Measurements from ENCODE around the gene CLCN1. TPM values are rescaled to one million over a fixed set of nuclear protein-coding genes. Genes with fewer than 3 reads are reported as not detected.

CLCN1 gene
- total RNA-seq, 3 donors from 2014 or later (not counting 1 experiment from before 2014, with no cell fraction given): 0.16 to 0.19 TPM; not detected in 1

DNA sequence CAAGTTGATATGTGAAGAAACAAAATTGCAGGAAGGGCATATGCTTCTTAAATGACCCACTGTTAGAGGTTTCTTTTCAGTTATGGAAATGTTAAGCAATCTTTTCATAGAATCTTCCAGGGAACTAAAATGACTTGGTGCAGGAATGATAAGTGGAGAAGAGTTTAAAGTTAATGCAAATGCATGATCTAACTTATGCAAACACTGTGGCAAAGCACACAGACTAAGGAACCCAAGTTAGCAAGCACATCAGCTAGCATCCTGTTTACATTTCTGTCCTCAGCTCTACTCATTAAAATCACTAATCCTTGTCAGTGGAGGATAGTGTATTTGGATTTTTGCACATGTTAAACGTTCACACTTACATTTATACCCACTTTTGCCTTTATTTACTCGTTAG is 9.3 kb downstream of the CLCN1 start:
- no peaks in the 10 kb centered on the region for H3K4me1 ChIP-seq (ENCODE audit: control insufficient read depth, insufficient read depth, low read length)
- no peaks in the 10 kb centered on the region for H3K27me3 ChIP-seq (ENCODE audit: control insufficient read depth, insufficient read depth, low read length)
- TF ChIP-seq, protein P1, sequence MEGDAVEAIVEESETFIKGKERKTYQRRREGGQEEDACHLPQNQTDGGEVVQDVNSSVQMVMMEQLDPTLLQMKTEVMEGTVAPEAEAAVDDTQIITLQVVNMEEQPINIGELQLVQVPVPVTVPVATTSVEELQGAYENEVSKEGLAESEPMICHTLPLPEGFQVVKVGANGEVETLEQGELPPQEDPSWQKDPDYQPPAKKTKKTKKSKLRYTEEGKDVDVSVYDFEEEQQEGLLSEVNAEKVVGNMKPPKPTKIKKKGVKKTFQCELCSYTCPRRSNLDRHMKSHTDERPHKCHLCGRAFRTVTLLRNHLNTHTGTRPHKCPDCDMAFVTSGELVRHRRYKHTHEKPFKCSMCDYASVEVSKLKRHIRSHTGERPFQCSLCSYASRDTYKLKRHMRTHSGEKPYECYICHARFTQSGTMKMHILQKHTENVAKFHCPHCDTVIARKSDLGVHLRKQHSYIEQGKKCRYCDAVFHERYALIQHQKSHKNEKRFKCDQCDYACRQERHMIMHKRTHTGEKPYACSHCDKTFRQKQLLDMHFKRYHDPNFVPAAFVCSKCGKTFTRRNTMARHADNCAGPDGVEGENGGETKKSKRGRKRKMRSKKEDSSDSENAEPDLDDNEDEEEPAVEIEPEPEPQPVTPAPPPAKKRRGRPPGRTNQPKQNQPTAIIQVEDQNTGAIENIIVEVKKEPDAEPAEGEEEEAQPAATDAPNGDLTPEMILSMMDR (IDR thresholded peaks at IDR 0.05): no peak
- no peaks in the 10 kb centered on the region for H3K9me3 ChIP-seq (ENCODE audit: control insufficient read depth, insufficient read depth, low read length)
- Mint-ChIP-seq H3K9me3 (no peaks in the 10 kb centered on the region), H3K36me3 (no peaks in the 10 kb centered on the region), H3K27me3 (ENCODE audit: low read depth in 2 of 2) (no peaks in the 10 kb centered on the region), H3K4me3 (no peak overlapping the region), H3K4me1 (peaks cover 17 to 23% of the 10 kb centered on the region in 2 donors), H3K27ac (peak overlapping the region; percentile 55 to 71)
- H3K36me3 ChIP-seq (ENCODE audit: control insufficient read depth, insufficient read depth, low read length): no peaks in the 10 kb centered on the region
- H3K27ac ChIP-seq (ENCODE audit: low read length): no peak overlapping the region
- ATAC-seq (peak in 1 of 3 donors; percentile 40), DNase-seq (no peak)
- WGBS (ENCODE audit: insufficient coverage): no CpG with 5 or more reads among the region's 2 CpGs
- intact Hi-C loops (cut with micrococcal nuclease): no loop called here
- H3K4me3 ChIP-seq (ENCODE audit: low read length): no peak overlapping the region

DNA sequence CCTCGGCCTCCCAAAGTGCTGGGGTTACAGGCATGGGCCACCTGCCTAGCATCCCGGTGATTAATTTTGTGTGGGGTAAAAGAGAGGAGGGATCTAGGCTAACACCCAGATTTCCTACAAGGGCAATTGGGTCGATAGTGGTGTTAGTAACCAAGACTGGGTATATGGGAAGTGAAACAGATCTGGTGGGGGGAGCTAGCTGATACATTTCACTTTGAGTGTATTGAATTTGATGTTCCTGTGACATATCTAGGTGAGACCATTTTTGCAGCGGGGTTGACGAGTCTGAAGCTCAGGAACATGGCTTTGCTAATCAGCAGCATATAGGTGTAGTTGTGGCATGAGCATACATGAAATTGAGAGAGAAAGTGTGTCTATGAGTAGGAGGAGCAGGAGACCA is 12.0 kb downstream of the CLCN1 start:
- H3K27me3 ChIP-seq (ENCODE audit: control insufficient read depth, insufficient read depth, low read length): no peaks in the 10 kb centered on the region
- WGBS (ENCODE audit: insufficient coverage): 74% methylated on average over 5 of the region's 5 CpGs
- H3K36me3 Mint-ChIP-seq: no peaks in the 10 kb centered on the region
- H3K9me3 ChIP-seq (ENCODE audit: control insufficient read depth, insufficient read depth, low read length): no peaks in the 10 kb centered on the region
- DNase-seq (no peak), ATAC-seq (no peak)
- H3K36me3 ChIP-seq (ENCODE audit: control insufficient read depth, insufficient read depth, low read length): no peaks in the 10 kb centered on the region
- TF ChIP-seq, protein P1 (IDR thresholded peaks at IDR 0.05): no peak
- H3K27ac ChIP-seq (ENCODE audit: low read length): no peak overlapping the region
- peaks cover 0 to 3% of the 10 kb centered on the region in 2 donors for H3K27me3 Mint-ChIP-seq (ENCODE audit: low read depth in 2 of 2)
- H3K4me3 ChIP-seq (ENCODE audit: low read length): no peak overlapping the region
- peaks cover 17 to 23% of the 10 kb centered on the region in 2 donors for H3K4me1 Mint-ChIP-seq
- H3K27ac Mint-ChIP-seq: no peak overlapping the region
- no peaks in the 10 kb centered on the region for H3K9me3 Mint-ChIP-seq
- no peak overlapping the region for H3K4me3 Mint-ChIP-seq
- H3K4me1 ChIP-seq (ENCODE audit: control insufficient read depth, insufficient read depth, low read length): no peaks in the 10 kb centered on the region
- intact Hi-C loops (cut with micrococcal nuclease): no loop called here

DNA sequence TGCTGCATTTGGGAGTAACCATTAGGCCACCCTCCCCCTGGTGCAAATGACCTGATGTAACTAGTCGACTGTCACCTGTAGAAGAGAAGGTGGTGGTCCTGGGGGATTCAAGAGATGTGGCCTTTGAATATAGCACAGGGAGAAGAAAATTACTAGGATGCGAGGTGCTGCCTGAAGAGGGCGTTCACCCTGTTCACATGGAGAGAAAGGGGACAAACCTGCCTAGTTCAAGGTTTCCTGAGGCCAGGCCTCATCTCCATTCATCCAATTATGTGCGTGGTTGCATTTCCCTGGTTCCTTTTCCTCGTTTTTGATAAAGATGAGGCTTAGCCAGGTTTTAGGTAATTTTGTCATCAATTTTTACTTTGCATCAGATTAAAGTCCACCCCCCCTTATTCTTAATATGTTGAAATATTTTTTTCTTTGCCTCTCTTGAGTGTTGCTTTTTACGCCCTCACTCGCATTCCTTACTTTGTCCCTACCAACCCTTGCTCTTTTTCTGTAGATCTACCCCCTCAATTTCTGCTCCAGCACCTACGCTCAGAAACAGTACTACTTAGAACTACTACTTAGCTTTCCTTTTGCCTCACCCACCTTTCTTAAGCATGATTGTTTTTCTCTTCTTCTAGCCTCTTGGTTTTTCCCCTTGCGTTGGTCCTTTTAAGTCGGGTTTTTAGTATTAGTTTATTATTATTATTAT is 13.7 kb downstream of the CLCN1 start:
- Mint-ChIP-seq H3K36me3 (no peaks in the 10 kb centered on the region), H3K4me3 (no peak overlapping the region), H3K4me1 (peaks cover 12 to 16% of the 10 kb centered on the region in 2 donors), H3K9me3 (no peaks in the 10 kb centered on the region), H3K27ac (no peak overlapping the region), H3K27me3 (ENCODE audit: low read depth in 2 of 2) (peaks cover 0 to 3% of the 10 kb centered on the region in 2 donors)
- TF ChIP-seq, protein P1 (IDR thresholded peaks at IDR 0.05): no peak
- intact Hi-C loops (cut with micrococcal nuclease): no loop called here
- WGBS (ENCODE audit: insufficient coverage): 96% methylated on average over 7 of the region's 10 CpGs
- H3K27me3 ChIP-seq (ENCODE audit: control insufficient read depth, insufficient read depth, low read length): no peaks in the 10 kb centered on the region
- H3K4me1 ChIP-seq (ENCODE audit: control insufficient read depth, insufficient read depth, low read length): no peaks in the 10 kb centered on the region
- no peak overlapping the region for H3K4me3 ChIP-seq (ENCODE audit: low read length)
- no peak overlapping the region for H3K27ac ChIP-seq (ENCODE audit: low read length)
- no peaks in the 10 kb centered on the region for H3K9me3 ChIP-seq (ENCODE audit: control insufficient read depth, insufficient read depth, low read length)
- no peaks in the 10 kb centered on the region for H3K36me3 ChIP-seq (ENCODE audit: control insufficient read depth, insufficient read depth, low read length)
- DNase-seq (no peak), ATAC-seq (no peak)
